ENCODE data around the gene VPS13D.

DNA sequence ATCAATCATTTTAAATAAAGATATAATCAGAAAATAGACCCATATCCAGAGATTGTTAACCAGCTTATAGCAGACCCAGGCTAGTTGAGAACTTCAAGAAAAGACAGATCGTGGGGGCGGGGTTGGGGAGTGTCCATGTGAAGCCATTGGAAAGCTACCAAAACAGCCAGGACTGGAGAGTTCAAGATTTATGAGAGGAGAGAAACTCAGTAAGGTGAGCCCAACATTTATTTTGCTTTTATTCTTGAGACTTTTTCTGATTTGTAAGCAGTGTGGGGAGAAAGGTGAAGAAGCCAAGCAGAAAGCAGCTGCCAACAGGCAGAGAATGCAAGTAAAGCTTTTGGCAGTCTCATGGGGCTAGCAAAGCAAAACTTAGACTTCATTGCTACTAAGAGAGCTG is 179.9 kb downstream of the VPS13D start:
- TF ChIP-seq, protein P1, sequence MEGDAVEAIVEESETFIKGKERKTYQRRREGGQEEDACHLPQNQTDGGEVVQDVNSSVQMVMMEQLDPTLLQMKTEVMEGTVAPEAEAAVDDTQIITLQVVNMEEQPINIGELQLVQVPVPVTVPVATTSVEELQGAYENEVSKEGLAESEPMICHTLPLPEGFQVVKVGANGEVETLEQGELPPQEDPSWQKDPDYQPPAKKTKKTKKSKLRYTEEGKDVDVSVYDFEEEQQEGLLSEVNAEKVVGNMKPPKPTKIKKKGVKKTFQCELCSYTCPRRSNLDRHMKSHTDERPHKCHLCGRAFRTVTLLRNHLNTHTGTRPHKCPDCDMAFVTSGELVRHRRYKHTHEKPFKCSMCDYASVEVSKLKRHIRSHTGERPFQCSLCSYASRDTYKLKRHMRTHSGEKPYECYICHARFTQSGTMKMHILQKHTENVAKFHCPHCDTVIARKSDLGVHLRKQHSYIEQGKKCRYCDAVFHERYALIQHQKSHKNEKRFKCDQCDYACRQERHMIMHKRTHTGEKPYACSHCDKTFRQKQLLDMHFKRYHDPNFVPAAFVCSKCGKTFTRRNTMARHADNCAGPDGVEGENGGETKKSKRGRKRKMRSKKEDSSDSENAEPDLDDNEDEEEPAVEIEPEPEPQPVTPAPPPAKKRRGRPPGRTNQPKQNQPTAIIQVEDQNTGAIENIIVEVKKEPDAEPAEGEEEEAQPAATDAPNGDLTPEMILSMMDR (IDR thresholded peaks at IDR 0.05), result no peak
- TF ChIP-seq POLR2A (IDR thresholded peaks at IDR 0.05), result no peak

Measured in uterus (tissue), 2 donors.